HAP-1 (cell line): Measurements from ENCODE around the gene PDLIM5.

Experiments used
- DNase-seq, 2 experiments: peaks; one replicate each; pipeline ENCODE4 v3.0.0-alpha.2; 2016 to 2020; ENCODE audit warnings: low spot score in 2 of 2
- H3K27me3 ChIP-seq: fragments of 250-450 bp; sonication (Bioruptor Pico); 2 replicates; pipeline ENCODE4 v1.5.1; 2020; ENCODE audit warnings: low read depth, mild to moderate bottlenecking, moderate library complexity
- H3K36me3 ChIP-seq: fragments of 250-450 bp; sonication (Bioruptor Pico); replicated peaks from 2 replicates; pipeline ENCODE4 v1.5.1; 2020; ENCODE audit warnings: mild to moderate bottlenecking
- H3K4me1 ChIP-seq: fragments of 250-450 bp; sonication (Bioruptor Pico); 2 replicates; pipeline ENCODE4 v1.5.1; 2020; ENCODE audit warnings: mild to moderate bottlenecking
- H3K4me3 ChIP-seq: fragments of 250-450 bp; sonication (Bioruptor Pico); 2 replicates; pipeline ENCODE4 v1.5.1; 2020; ENCODE audit warnings: mild to moderate bottlenecking, moderate library complexity
- H3K9me3 ChIP-seq: fragments of 250-450 bp; sonication (Bioruptor Pico); 2 replicates; pipeline ENCODE4 v1.5.1; 2020; ENCODE audit warnings: mild to moderate bottlenecking, moderate library complexity
- in situ Hi-C: fragments of 300-500 bp; cut with MboI; formaldehyde crosslinking; loops from 3 replicates; pipeline ENCODE4 v1.14.3; 2020; ENCODE audit warnings: low sequenced_read_pairs, inconsistent platforms, mixed read lengths

PDLIM5 gene

DNA sequence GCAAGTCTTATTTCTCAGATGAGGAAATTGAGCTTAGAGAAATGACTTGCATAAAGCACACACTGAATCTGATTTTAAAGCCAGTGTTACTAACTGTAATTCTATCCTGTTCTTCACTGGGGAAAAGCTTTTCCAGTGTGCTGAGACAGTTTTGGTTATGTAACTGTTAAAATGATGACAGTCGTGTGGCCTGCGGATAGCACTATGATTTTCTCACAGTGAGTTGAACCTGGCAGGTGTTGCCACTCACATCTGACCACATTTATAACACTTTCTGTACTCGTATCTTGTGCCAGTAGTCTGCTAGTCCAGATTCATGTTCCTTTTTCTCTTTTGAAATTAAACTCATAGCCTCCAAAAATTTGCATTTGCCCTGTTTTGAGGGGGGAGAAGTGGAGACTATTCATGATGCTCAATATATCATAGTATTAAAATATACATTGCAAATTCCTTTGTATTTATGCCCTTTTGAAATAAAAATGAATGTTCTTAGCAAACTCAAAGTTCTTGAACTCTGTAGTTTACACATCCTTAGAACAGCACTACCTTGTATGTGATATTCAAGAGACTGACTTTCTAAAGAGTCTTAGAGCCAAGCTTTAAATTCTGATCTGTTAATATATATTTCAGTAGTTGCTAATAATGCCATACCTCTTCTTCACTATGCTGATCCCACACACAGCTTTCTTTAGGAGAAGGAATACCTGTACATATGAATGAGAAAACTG, 132.3 kb downstream of the PDLIM5 start:
- in situ Hi-C loops: no loop called here
- no peaks in the 10 kb centered on the region for H3K4me1 ChIP-seq
- H3K36me3 ChIP-seq: no peaks in the 10 kb centered on the region
- no peaks in the 10 kb centered on the region for H3K9me3 ChIP-seq
- no peaks in the 10 kb centered on the region for H3K27me3 ChIP-seq
- no peak overlapping the region for H3K4me3 ChIP-seq
- no peak for DNase-seq

DNA sequence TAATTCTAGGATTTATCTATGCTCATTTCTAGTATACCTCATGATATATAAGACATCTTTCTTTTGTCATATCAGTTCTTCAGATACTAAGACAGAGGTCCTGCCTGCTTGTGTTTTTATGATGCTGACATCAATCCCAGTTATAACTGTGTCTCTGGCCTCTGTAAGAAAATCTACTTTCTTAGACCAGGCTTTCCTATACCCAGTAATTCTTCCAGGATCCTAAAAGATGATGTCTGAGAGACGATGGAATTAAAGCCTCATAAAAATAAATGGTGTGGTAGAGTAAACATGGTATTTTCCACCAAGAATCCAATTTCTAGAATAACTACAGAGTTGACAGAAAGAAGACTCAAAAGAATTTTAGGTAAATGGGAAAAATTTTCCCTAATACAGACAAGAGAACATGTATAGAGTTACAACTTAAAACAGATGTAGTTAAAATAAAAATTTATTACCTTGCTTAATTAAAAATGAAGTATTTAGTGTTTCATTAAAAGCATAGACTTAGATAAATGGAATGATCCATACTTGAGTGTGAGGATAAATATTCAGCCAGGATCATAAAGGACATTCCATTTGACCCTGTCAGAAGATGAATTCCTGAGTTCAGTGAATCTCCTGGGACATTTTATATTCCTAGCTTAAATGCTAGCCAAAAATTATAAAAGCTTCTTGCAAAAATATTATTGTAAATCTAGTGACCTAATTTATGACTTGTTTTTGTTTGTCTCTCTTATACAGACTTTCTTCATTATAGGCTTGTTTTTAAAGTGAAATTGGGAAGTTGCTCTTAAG, 137.4 kb downstream of the PDLIM5 start:
- H3K4me3 ChIP-seq: no peak overlapping the region

DNA sequence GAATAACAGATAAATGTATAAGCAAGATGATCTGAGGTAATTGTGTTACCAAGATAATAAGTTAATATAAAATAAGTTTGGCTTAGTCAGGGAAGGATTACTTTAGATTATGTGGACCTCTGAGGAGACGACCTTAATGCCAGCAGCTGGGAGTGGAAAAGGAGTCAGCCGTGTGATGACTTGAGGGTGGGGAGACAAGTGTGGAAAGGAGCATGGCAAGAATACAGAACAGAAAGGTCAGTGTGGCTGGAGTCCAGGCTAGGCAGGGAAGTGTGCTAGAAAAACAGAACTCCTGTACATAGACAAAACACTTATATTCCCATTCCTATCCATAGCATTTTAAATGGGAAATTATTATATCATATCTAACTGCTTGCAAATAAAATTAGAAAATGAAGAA, 138.8 kb downstream of the PDLIM5 start:
- DNase-seq: no peak
- H3K9me3 ChIP-seq: no peaks in the 10 kb centered on the region
- H3K4me1 ChIP-seq: no peaks in the 10 kb centered on the region
- no peak overlapping the region for H3K4me3 ChIP-seq
- in situ Hi-C loops: loop anchor here (10.0 kb wide), 1 partner anchor 186 kb away; no protein-coding TSS in a partner anchor
- H3K27me3 ChIP-seq: no peaks in the 10 kb centered on the region
- no peaks in the 10 kb centered on the region; the same call in 1 of the 2 replicates for H3K36me3 ChIP-seq

More for the DNA sequence above, 137.4 kb downstream of the PDLIM5 start:
- no peaks in the 10 kb centered on the region for H3K4me1 ChIP-seq
- H3K9me3 ChIP-seq: no peaks in the 10 kb centered on the region
- no peaks in the 10 kb centered on the region; the same call in 1 of the 2 replicates for H3K36me3 ChIP-seq
- no peak for DNase-seq
- in situ Hi-C loops: no loop called here
- no peaks in the 10 kb centered on the region for H3K27me3 ChIP-seq

GRCh38 chr4:94591289-94591688, 139.5 kb downstream of the PDLIM5 start:
- in situ Hi-C loops: loop anchor here (10.0 kb wide), 1 partner anchor 186 kb away; no protein-coding TSS in a partner anchor
- Histone ChIP-seq H3K4me3 (no peak overlapping the region), H3K4me1 (no peaks in the 10 kb centered on the region), H3K9me3 (no peaks in the 10 kb centered on the region), H3K36me3 (no peaks in the 10 kb centered on the region; the same call in 1 of the 2 replicates), H3K27me3 (no peaks in the 10 kb centered on the region)
- no peak for DNase-seq

DNA sequence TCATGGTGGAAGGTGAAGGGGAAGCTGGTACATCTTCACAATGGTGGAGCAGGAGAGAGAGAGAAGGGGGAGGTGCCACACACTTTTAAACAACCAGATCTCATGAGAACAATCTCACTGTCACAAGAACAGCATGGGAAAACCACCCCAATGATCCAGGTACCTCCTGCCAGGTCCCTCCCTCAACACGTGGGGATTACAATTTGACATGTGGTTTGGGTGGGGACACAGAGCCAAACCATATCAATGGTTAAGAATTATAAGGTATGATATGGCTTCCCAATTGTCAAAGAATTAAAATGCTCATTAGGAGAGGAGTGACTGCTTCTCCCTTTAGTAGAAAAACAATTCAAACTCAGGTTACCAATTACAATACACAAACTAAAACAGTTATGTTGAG, 143.3 kb downstream of the PDLIM5 start:
- Histone ChIP-seq H3K27me3 (no peaks in the 10 kb centered on the region), H3K4me3 (no peak overlapping the region), H3K4me1 (no peaks in the 10 kb centered on the region), H3K9me3 (no peaks in the 10 kb centered on the region), H3K36me3 (no peaks in the 10 kb centered on the region; the same call in 1 of the 2 replicates)
- no peak for DNase-seq
- in situ Hi-C loops: loop anchor here (10.0 kb wide), 1 partner anchor 190 kb away; no protein-coding TSS in a partner anchor

DNA sequence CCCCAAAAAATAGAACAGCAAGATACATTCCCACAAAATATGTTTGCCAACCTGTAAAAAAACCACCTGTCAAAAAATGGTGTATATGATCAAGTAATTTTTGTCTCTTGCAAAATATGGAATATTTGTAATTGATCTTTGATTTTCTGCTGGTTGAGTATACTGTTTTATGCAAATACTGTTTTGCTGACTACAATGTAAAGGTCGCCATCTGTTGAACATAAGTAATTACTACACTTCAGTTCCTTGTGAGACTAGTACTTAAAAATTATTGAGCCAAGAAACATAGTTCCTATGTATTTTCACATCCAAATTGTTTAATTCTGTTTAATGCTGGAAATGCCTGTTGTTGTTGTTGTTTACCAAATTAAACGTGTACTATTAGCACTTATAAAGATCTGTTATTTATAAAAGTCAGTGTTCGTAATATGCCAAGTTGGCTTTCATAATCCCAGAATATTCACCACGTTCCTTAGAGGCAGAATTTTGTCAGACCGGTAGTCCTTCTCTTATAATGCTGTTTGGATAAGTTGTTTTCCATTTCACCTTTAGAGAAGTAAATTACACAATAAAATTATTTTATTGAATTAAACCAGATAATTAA, 144.2 kb downstream of the PDLIM5 start:
- H3K4me3 ChIP-seq: no peak overlapping the region
- in situ Hi-C loops: loop anchor here (10.0 kb wide), 1 partner anchor 191 kb away; no protein-coding TSS in a partner anchor
- no peaks in the 10 kb centered on the region for H3K9me3 ChIP-seq
- no peaks in the 10 kb centered on the region for H3K36me3 ChIP-seq
- H3K4me1 ChIP-seq: no peaks in the 10 kb centered on the region
- H3K27me3 ChIP-seq: no peaks in the 10 kb centered on the region
- DNase-seq: peak in 1 of 2 experiments; percentile 76

GRCh38 chr4:94598758-94599157, 147.0 kb downstream of the PDLIM5 start:
- H3K27me3 ChIP-seq: no peaks in the 10 kb centered on the region
- DNase-seq: no peak
- no peak overlapping the region for H3K4me3 ChIP-seq
- in situ Hi-C loops: loop anchor here (10.0 kb wide), 1 partner anchor 194 kb away; no protein-coding TSS in a partner anchor
- no peaks in the 10 kb centered on the region for H3K9me3 ChIP-seq
- no peaks in the 10 kb centered on the region for H3K4me1 ChIP-seq
- H3K36me3 ChIP-seq: no peaks in the 10 kb centered on the region

DNA sequence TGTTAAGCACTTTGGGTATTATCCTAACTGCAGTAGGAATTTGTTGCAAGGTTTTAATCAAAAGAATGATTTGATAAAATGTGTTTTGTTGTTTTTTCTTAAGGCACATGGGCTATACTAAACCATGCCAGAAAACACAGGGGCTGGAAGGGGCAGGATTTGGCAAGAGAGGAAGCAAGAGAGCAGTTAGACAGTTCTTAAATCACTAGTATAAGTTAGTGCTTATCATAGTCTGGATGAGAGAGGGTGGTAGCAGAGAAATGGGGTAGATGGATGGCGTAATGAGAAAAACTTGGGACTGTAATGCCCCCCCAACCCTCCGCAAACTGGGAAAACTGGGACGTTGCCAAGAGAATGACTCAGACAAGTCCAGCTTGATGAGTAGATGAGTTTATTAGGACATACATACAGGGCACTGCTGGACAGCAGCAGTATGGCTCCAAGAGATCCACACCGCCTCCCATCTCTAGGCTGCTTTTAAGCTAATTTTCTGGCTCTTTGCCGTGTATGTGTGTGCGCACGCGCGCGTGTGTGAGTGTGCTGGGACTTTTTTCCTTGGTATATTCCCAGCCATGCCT, 151.5 kb downstream of the PDLIM5 start:
- in situ Hi-C loops: loop anchor here (25.0 kb wide), 1 partner anchor 816 kb away; no protein-coding TSS in a partner anchor
- Histone ChIP-seq H3K36me3 (no peaks in the 10 kb centered on the region), H3K27me3 (no peaks in the 10 kb centered on the region), H3K9me3 (no peaks in the 10 kb centered on the region), H3K4me1 (no peaks in the 10 kb centered on the region), H3K4me3 (no peak overlapping the region)
- no peak for DNase-seq

- no peaks in the 10 kb centered on the region for H3K36me3 ChIP-seq
- in situ Hi-C loops: loop anchor here (25.0 kb wide), 1 partner anchor 818 kb away; no protein-coding TSS in a partner anchor
- H3K4me1 ChIP-seq: no peaks in the 10 kb centered on the region
- no peaks in the 10 kb centered on the region for H3K9me3 ChIP-seq
- H3K4me3 ChIP-seq: no peak overlapping the region
- DNase-seq: no peak
- no peaks in the 10 kb centered on the region for H3K27me3 ChIP-seq
Observed at GRCh38 chr4:94605241-94605805, 153.6 kb downstream of the PDLIM5 start.

DNA sequence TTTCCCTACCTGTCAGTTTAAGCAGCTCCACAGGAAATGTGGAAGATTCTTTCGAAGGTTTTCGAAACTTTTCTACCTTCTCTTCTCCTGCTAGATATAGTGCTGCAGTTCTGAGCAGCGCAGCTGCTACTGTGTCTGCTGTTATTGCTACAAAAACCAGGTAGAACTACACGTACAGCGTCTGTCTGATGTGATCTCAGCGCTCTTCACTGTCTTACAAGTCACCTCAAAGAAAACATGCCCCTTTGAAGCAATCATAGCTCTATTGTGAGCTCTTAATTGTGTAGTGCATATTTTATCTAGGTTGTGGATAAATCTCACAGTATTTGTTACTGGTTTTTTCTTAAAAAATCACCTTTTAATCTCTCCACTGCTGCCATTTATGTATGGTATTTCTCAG, 158.4 kb downstream of the PDLIM5 start:
- no peaks in the 10 kb centered on the region for H3K4me1 ChIP-seq
- H3K4me3 ChIP-seq: no peak overlapping the region
- in situ Hi-C loops: loop anchor here (25.0 kb wide), 1 partner anchor 823 kb away; no protein-coding TSS in a partner anchor
- H3K36me3 ChIP-seq: no peaks in the 10 kb centered on the region
- DNase-seq: no peak
- no peaks in the 10 kb centered on the region for H3K9me3 ChIP-seq
- no peaks in the 10 kb centered on the region for H3K27me3 ChIP-seq

- DNase-seq: no peak
- H3K4me1 ChIP-seq: no peaks in the 10 kb centered on the region
- no peaks in the 10 kb centered on the region for H3K27me3 ChIP-seq
- H3K36me3 ChIP-seq: no peaks in the 10 kb centered on the region
- in situ Hi-C loops: loop anchor here (25.0 kb wide), 1 partner anchor 826 kb away; no protein-coding TSS in a partner anchor
- H3K4me3 ChIP-seq: no peak overlapping the region
- H3K9me3 ChIP-seq: no peaks in the 10 kb centered on the region
Observed at GRCh38 chr4:94613248-94613647, 161.5 kb downstream of the PDLIM5 start.

DNA sequence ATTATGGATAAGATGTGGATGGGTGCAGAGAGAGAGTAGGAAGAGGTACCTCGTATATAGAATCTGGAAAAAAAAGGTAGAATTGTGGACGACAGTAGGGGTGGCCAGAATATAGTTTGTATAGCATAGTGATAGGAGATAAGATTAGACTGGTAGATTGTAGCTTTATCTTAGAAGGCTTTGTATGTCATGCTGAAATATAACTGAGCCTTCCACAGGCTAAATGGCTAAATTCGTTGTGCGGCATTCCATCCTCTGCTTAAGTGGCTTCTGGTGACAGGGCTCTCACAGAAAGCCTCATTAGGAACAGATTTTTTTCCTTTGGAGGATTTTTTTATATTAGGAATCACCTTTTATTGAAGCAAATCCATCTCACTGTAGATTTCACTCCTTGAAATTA, 163.7 kb downstream of the PDLIM5 start:
- Histone ChIP-seq H3K4me1 (no peaks in the 10 kb centered on the region), H3K27me3 (no peaks in the 10 kb centered on the region), H3K4me3 (no peak overlapping the region), H3K36me3 (no peaks in the 10 kb centered on the region), H3K9me3 (no peaks in the 10 kb centered on the region)
- DNase-seq: no peak
- in situ Hi-C loops: loop anchor here (25.0 kb wide), 1 partner anchor 828 kb away; no protein-coding TSS in a partner anchor
